GM19239 (cell line): ENCODE results near the gene HIVEP2.

ENCODE experiments used
- DNase-seq: peaks from one replicate; pipeline ENCODE4 v3.0.0; 2011; ENCODE audit warnings: low spot score; ENCODE audit not compliant: insufficient read length
- FAIRE-seq: peaks from 2 replicates; lab custom pipeline; 2011; peaks lifted over from hg19 to GRCh38; lab: Jason Lieb, UNC

Gene HIVEP2

GRCh38 chr6:142925575-142926110 lies 19.3 kb downstream of the HIVEP2 start:
- FAIRE-seq = peak; percentile 65

DNA sequence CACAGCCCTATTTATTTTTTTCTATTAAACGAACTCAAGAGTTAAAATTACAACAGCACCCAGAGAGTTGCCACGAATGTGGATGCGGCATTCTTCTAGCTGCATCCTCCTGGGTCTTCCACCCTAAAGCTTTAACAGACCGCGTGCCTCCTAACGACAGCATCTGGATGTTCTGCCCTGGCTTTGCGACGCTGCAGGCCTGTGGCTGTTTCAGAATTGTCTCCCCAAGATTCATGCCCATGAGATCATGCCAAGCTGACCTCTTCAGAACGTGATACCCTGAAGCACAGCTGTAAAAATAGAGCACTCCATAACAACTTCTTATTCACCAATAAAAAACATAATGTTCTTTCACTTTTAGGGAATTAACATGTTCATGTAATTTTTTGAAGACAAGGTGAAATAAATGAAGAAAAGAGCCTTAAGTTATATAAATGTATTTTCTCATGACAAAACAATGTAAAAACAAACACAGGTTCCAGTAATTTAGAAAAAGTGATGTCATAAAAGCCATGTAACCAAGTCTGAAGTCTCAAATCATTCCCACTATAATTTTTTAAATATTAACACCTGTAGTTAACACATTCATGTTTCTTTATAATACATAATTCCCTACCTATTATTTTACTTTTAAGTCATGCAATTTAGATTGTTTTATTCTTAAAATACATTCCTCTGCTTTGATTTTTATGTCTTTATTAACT lies 26.5 kb downstream of the HIVEP2 start:
- DNase-seq (no peak), FAIRE-seq (peak; percentile 68)

More at GRCh38 chr6:142925575-142926110, 19.3 kb downstream of the HIVEP2 start:
- DNase-seq = no peak

- FAIRE-seq = no peak
These were observed 28.1 kb downstream of the HIVEP2 start for GRCh38 chr6:142916881-142917280.

DNA sequence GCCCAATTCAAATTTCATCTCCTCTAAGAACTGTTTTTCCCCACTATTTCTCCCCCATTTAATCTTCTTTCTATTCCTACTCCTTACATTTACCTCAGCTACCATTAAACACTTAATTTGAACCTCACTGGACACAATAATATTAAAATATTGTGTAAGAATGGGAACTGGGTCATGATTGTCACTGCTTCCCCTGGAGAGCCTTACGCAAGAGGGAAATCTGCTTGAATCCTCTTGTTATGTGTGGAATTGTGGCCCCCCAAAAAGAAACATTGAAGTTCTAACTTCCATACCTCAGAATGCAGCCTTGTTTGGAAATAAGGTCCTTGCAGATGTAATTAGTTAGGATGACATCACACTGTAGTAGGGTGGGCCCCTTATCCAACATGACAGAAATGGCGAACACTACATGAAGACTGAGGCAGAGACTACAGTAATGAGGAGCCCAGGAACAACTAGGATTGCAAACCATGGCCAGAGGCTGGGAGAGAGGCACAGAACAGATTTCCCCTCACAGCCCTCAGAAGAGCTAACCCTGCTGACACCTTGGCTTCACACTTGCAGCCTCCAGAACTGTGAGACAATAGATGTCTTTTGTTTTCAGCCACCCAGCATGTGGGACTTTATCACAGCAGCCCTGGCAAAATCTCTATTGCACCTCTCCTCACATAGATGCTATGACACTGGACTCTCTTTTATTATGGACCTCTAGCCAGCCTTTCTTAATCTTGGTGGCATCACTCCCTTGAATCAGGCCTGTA lies 29.9 kb downstream of the HIVEP2 start:
- no peak for FAIRE-seq
- DNase-seq = no peak

More at GRCh38 chr6:142916881-142917280, 28.1 kb downstream of the HIVEP2 start:
- no peak for DNase-seq

DNA sequence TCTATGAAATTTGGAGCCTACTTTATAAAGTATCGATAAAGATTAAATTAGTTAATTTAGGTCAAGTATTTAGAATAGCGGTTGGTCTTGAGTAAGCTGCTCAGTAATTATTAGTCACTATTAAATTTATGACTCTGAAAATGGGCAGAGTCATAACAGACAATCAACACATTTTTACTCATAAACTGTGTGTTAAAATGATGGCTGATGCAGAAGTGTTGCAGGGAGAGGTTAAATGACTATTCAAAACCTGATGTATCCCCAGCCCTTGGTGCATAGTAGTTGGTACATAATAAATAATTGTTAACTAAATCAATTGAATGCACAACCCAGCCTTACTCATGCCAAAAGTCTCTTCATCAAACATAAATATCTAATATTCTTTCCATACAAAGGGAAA lies 30.6 kb downstream of the HIVEP2 start:
- peak; percentile 8 for FAIRE-seq
- no peak for DNase-seq

GRCh38 chr6:142913511-142914047 lies 31.4 kb downstream of the HIVEP2 start:
- DNase-seq = peak; percentile 59
- peak; percentile 99 for FAIRE-seq

DNA sequence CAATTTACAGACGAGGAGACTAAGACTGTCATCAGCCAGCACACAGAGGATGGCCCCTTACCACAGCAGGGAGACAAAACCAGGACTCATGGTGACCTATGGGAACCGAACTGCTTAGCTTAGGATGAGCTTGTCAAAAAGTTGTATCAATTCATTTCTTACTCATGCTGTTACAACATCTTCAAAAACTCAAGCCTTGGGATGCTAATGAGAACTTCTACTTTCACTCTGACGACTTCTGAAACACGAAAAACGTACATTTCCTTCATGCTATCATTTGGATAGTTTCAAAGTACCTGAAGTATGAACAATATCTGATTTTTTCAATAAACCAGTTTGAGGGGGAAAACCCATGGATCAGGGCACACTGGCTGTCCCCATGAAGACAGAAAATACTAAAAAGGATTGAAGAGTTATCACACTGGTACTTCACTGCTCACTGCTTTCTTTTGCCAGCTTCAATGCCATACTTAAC lies 31.9 kb downstream of the HIVEP2 start:
- FAIRE-seq (no peak), DNase-seq (peak; percentile 32)

GRCh38 chr6:142912125-142912524 lies 32.9 kb downstream of the HIVEP2 start:
- peak; percentile 79 for FAIRE-seq
- DNase-seq = no peak

GRCh38 chr6:142911430-142911829 lies 33.5 kb downstream of the HIVEP2 start:
- DNase-seq (no peak), FAIRE-seq (no peak)

DNA sequence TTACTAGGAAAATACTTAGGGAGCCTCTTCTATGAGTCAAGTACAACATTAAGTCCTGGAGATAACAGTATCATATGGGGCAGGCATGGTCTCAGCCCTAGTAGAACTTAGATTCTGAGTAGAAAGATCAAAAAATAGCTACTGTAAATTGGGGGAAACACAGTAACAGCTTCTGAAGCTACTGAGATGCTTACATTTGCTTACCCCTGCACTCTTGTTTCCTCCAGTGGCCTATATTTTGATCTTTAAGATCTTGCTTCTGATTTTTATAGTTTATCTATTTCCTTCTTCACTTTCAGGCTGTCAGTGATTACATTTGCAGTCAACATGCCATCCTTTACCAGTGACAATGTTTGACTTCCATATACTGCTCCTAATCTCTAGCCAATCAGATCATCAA lies 35.3 kb downstream of the HIVEP2 start:
- FAIRE-seq (no peak), DNase-seq (no peak)

- FAIRE-seq (peak; percentile 80), DNase-seq (no peak)
These were observed 36.7 kb downstream of the HIVEP2 start for GRCh38 chr6:142908235-142908634.

DNA sequence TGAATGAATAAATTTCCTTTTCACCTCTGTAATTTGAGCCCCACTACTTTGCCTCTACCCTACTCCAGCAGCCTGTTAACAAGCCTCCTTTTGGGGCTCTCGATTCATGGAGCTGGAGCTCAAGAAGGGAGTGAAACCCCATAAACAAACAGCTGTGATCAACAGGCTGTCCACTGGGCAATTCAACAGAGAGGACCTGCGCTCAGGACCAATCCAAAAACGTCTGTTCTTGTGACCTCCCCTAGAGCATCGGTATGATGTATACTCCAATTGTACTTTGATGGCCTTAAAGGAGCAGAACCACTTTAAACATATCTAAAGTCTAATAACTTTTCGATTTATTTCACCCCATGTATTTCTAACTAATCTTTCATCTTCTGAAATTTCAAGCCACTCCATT lies 37.4 kb downstream of the HIVEP2 start:
- FAIRE-seq = peak; percentile 75
- DNase-seq = no peak

DNA sequence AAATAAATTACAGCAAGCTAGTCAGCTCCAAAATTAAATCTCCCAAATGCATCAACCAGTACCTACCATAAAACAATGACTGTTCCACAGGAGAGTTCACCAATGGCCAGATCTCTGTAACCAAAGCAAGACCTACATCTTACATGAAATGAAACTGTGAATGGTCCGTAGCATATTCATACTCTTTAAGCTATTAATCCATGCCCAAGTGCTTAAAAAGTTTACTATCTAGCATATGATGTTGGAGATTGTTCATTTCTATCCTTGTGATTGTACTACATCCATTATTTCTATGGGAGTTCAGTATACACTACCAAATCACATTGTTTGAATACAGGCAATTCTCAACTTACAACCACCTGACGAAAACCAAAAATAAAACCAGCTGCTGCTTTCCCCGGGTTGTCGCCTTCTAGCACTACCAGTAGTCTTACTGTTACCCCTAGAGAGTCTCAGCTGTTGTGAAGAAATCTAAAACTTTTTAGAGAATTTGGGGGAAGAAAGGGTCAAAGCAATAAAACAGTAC lies 38.0 kb downstream of the HIVEP2 start:
- no peak for DNase-seq
- peak; percentile 96 for FAIRE-seq

DNA sequence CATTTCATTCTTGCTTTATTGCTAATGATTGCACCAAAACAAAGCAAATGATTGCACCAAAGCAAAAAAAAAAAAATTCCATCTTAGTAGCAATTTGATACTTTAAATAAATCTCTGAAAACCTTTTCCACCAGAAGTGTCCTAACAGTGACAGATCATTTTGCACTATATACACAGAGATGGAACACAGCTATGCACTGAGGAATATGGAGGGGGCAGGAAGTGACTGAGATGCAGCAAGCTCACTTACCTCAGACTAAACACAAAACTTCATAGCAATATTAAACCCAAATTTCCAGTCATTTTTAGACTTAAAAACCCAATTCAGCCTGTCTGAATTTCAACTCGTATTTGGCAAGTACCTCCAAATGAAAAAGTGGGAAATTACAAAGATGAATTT lies 41.2 kb downstream of the HIVEP2 start:
- peak; percentile 11 for FAIRE-seq
- no peak for DNase-seq

DNA sequence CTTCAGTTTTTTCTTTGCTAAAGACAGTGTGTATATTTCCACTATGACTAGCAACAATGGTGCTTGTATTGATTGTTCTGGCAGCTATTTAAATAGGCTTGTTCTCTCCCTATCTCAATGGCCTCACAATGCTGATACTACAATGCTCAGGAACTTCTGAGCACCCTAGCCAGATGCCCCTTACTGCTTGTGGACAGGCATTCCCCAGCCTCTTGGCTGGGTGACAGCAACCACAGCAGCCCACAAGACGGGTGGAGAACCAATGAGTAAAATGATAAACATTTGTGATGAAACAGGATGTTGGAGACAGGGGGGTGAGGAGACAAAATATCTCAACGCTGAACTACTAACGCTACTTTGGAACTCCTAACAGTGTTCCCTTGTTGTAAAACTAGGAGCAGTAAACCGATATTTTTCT lies 42.3 kb downstream of the HIVEP2 start:
- peak; percentile 81 for FAIRE-seq

GRCh38 chr6:142901611-142902010 lies 43.4 kb downstream of the HIVEP2 start:
- no peak for DNase-seq
- FAIRE-seq = no peak

More for the DNA sequence above, 42.3 kb downstream of the HIVEP2 start:
- DNase-seq = no peak

DNA sequence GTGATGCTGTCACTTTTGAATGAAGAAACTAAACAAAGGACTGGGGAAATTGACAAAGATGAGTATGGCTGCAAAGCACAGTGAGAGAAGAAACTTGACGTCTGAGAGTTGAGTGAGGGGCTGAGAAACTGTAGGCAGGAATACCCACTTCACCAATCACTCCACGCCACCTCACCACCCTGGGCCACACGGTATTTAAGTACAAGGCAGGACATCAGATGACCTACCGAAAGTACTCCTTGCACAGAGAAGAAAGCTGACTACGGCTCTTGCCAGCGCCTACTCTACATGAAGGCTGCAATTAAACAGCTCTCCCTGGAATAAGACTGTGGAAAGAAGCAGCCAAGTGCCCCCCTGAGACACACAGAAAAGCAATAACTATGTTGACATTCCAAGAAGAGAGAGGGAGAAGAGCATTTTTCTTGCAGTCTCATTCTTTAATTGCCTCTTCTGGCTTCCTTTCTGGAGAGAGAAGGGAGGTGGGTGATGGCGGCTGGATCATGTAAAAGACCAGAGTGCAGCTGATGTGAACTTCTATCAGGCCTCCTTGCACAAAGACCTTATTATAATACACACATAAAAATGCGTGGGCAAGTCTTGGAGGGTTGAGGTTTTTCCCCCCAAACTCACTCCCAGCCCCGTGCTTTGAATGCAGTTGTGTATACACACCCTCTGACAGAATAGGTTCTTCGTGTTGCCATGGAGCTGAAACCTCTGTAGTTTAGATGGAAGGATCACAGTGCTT lies 44.6 kb downstream of the HIVEP2 start:
- FAIRE-seq (no peak), DNase-seq (no peak)

- DNase-seq = no peak
These were observed 45.8 kb downstream of the HIVEP2 start for GRCh38 chr6:142898927-142899895.

DNA sequence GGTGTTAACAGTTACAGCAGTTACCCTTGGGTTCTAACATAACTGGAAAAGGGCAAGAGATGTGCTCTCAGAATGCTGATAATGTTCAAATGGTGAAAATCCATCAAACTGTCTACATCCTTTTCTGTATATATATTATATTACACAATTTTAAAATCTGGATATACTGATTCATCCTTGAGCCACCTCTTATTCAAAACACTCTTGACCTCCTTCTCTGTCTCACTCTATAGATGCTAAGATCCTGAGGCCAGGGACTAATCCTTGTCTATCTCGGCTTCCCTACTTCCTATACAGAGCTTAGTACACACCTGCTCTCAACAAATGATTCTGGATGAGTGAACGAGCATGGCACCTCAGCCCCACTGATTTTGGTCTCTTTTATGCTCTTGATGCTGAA lies 47.3 kb downstream of the HIVEP2 start:
- DNase-seq (no peak), FAIRE-seq (no peak)

More at GRCh38 chr6:142898927-142899895, 45.8 kb downstream of the HIVEP2 start:
- FAIRE-seq = no peak
